Ishikawa (cell line): ENCODE results near the gene DDX42.

Experiments used
- CEBPB ChIP-seq: IDR thresholded peaks from 2 replicates; pipeline ENCODE4 v1.6.1; 2012
- CREB1 ChIP-seq: IDR thresholded peaks from 2 replicates; pipeline ENCODE4 v1.6.1; 2012; ENCODE audit warnings: low read depth
- EGR1 ChIP-seq: IDR thresholded peaks from 2 replicates; pipeline ENCODE4 v1.6.1; 2012
- EP300 ChIP-seq: IDR thresholded peaks from 2 replicates; pipeline ENCODE4 v1.6.1; 2012; ENCODE audit warnings: borderline replicate concordance
- FOXM1 ChIP-seq: IDR thresholded peaks from 2 replicates; pipeline ENCODE4 v1.6.1; 2012; ENCODE audit warnings: low read depth, borderline replicate concordance
- MAX ChIP-seq: IDR thresholded peaks from 2 replicates; pipeline ENCODE4 v1.6.1; 2012
- NFIC ChIP-seq: IDR thresholded peaks from 2 replicates; pipeline ENCODE4 v1.6.1; 2012
- RAD21 ChIP-seq: IDR thresholded peaks from 2 replicates; pipeline ENCODE4 v1.6.1; 2012; ENCODE audit warnings: low read depth
- REST ChIP-seq: IDR thresholded peaks from 2 replicates; pipeline ENCODE4 v1.6.1; 2012; ENCODE audit warnings: low read depth, mild to moderate bottlenecking
- TAF1 ChIP-seq: IDR thresholded peaks from 2 replicates; pipeline ENCODE4 v1.6.1; 2012; ENCODE audit warnings: low read depth, mild to moderate bottlenecking
- TCF12 ChIP-seq: IDR thresholded peaks from 2 replicates; pipeline ENCODE4 v1.6.1; 2012; ENCODE audit warnings: low read depth
- TEAD4 ChIP-seq: IDR thresholded peaks from 2 replicates; pipeline ENCODE4 v1.6.1; 2012
- USF1 ChIP-seq: IDR thresholded peaks from 2 replicates; pipeline ENCODE4 v1.6.1; 2012
- YY1 ChIP-seq: IDR thresholded peaks from 2 replicates; pipeline ENCODE4 v1.6.1; 2012; ENCODE audit warnings: low read depth
- ZBTB7A ChIP-seq: IDR thresholded peaks from 2 replicates; pipeline ENCODE4 v1.6.1; 2012; ENCODE audit warnings: low read depth

The DDX42 gene

GRCh38 chr17:63842540-63843386, 68.8 kb downstream of the DDX42 start, which contains the start of gene SMARCD2:
TSS of gene SMARCD2 (minus strand) at chr17:63842685. CDS start at chr17:63842674, 11 bp downstream.
- TF ChIP-seq RAD21 (0 out of 2 replicates have a peak, but pooled peaks have one; percentile 4), TAF1 (peak; percentile 89), USF1 (peak; percentile 49), EP300 (0 out of 2 replicates have a peak, but pooled peaks have one; percentile 12), ZBTB7A (no peak; the same call in 1 of the 2 replicates), EGR1 (peak; percentile 48; the same call in 1 of the 2 replicates), TCF12 (peak; percentile 67; the same call in 1 of the 2 replicates), FOXM1 (0 out of 2 replicates have a peak, but pooled peaks have one; percentile 61), CEBPB (peak; percentile 40; the same call in 1 of the 2 replicates), TEAD4 (peak; percentile 78), REST (0 out of 2 replicates have a peak, but pooled peaks have one; percentile 10), CREB1 (peak; percentile 17; the same call in 1 of the 2 replicates), NFIC (no peak), YY1 (peak; percentile 81), MAX (peak; percentile 45; the same call in 1 of the 2 replicates)

GRCh38 chr17:63843910-63844677, 70.1 kb downstream of the DDX42 start:
- no peak for TF ChIP-seq NFIC
- no peak for TF ChIP-seq ZBTB7A
- no peak for TF ChIP-seq RAD21
- TF ChIP-seq MAX = no peak
- no peak for TF ChIP-seq YY1
- TF ChIP-seq FOXM1 = no peak
- TF ChIP-seq TEAD4 = no peak
- no peak for TF ChIP-seq CREB1
- TF ChIP-seq TCF12 = no peak

GRCh38 chr17:63845509-63845908, 71.5 kb downstream of the DDX42 start:
- TF ChIP-seq YY1 (no peak), EP300 (no peak), CREB1 (no peak), USF1 (no peak), RAD21 (no peak), CEBPB (no peak), MAX (no peak), ZBTB7A (no peak), NFIC (no peak)

GRCh38 chr17:63847525-63848249, 73.7 kb downstream of the DDX42 start:
- TF ChIP-seq EGR1 (no peak), FOXM1 (no peak), REST (no peak)
